DMS153 treated with DMSO at 0.1 percent for 48 hours (cell line): Measurements from ENCODE around the gene CFAP157.

Experiments
- DNase-seq: peaks from one replicate; lab custom pipeline; 2025; ENCODE audit not compliant: unreplicated experiment; lab: John Stamatoyannopoulos, UW

The CFAP157 gene

GRCh38 chr9:127692071-127692470 lies 14.7 kb upstream of the CFAP157 start:
- no peak for DNase-seq

GRCh38 chr9:127693143-127693542 lies 13.6 kb upstream of the CFAP157 start:
- no peak for DNase-seq

- DNase-seq = no peak
Observed at GRCh38 chr9:127693697-127694096, 13.1 kb upstream of the CFAP157 start.

- no peak for DNase-seq
Observed at GRCh38 chr9:127694890-127695720, 11.7 kb upstream of the CFAP157 start.

GRCh38 chr9:127697575-127697974 lies 9.2 kb upstream of the CFAP157 start:
- DNase-seq = no peak

GRCh38 chr9:127698386-127698785 lies 8.4 kb upstream of the CFAP157 start:
- no peak for DNase-seq

GRCh38 chr9:127698985-127699670 lies 7.7 kb upstream of the CFAP157 start:
- DNase-seq = peak; percentile 96

GRCh38 chr9:127700140-127700539 lies 6.6 kb upstream of the CFAP157 start:
- no peak for DNase-seq

GRCh38 chr9:127700594-127701255 lies 6.1 kb upstream of the CFAP157 start:
- DNase-seq = no peak

GRCh38 chr9:127703289-127703946 lies 3.4 kb upstream of the CFAP157 start:
- no peak for DNase-seq

- no peak for DNase-seq
Observed at GRCh38 chr9:127705577-127706379, 1.0 kb upstream of the CFAP157 start.

GRCh38 chr9:127707766-127708165 lies 978 bp downstream of the CFAP157 start:
- no peak for DNase-seq

GRCh38 chr9:127708952-127709587 lies 2.3 kb downstream of the CFAP157 start:
- no peak for DNase-seq

GRCh38 chr9:127710204-127710783 lies 3.5 kb downstream of the CFAP157 start:
- DNase-seq = no peak

- no peak for DNase-seq
Observed at GRCh38 chr9:127711226-127711701, 4.5 kb downstream of the CFAP157 start.

- no peak for DNase-seq
Observed at GRCh38 chr9:127711831-127712274, 5.1 kb downstream of the CFAP157 start.

- no peak for DNase-seq
Observed at GRCh38 chr9:127712371-127712770, 5.6 kb downstream of the CFAP157 start.

- no peak for DNase-seq
Observed at GRCh38 chr9:127712867-127713266, 6.1 kb downstream of the CFAP157 start.

GRCh38 chr9:127714020-127714750 lies 7.4 kb downstream of the CFAP157 start:
- DNase-seq = no peak
